A673 (cell line): ENCODE data around the gene THADA. TPM values are rescaled to one million over a fixed set of nuclear protein-coding genes. Genes with fewer than 3 reads are reported as not detected.

Source experiments
- BruUV-seq: library from RNA; stranded (reverse); fragments of 400-500 nt; replicated peaks from 2 replicates; lab custom pipeline; 2021; lab: Mats Ljungman, UMichigan
- CTCF ChIA-PET: fragments of 300-600 bp; sonication (Branson Sonifier 250); formaldehyde crosslinking; loops from one replicate; lab custom pipeline; 2022; ENCODE audit warnings: antibody characterized with exemption; lab: Charles Lee
- POLR2A ChIA-PET: fragments of 300-600 bp; sonication (Branson Sonifier 250); formaldehyde crosslinking; loops from one replicate; lab custom pipeline; 2022; ENCODE audit warnings: antibody characterized with exemption; ENCODE audit not compliant: low non-redundant PET; lab: Charles Lee
- DNase-seq: peaks from one replicate; pipeline ENCODE4 v3.0.0-alpha.2; 2015; ENCODE audit warnings: low spot score
- H3K27ac ChIP-seq: fragments of 200-600 bp; sonication (generic); 2 replicates; pipeline ENCODE4 v1.5.1; 2016; ENCODE audit warnings: mixed run types, low read depth, mild to moderate bottlenecking, mixed read lengths, antibody characterized with exemption, low read length; ENCODE audit not compliant: poor library complexity, severe bottlenecking
- H3K27me3 ChIP-seq: fragments of 200-600 bp; sonication (generic); replicated peaks from 2 replicates; pipeline ENCODE4 v1.6.1; 2017; ENCODE audit warnings: mixed run types, low read depth, mild to moderate bottlenecking, mixed read lengths, antibody characterized with exemption, low read length; ENCODE audit not compliant: insufficient read depth, poor library complexity
- H3K36me3 ChIP-seq: fragments of 200-600 bp; sonication (generic); 2 replicates; pipeline ENCODE4 v1.6.1; 2016; ENCODE audit warnings: mixed run types, mild to moderate bottlenecking, mixed read lengths, antibody characterized with exemption, low read length; ENCODE audit not compliant: insufficient read depth, poor library complexity, severe bottlenecking
- H3K4me1 ChIP-seq: fragments of 200-600 bp; sonication (generic); 2 replicates; pipeline ENCODE4 v1.6.1; 2017; ENCODE audit warnings: mixed run types, mild to moderate bottlenecking, mixed read lengths, antibody characterized with exemption, low read length; ENCODE audit not compliant: insufficient read depth, poor library complexity, severe bottlenecking
- H3K4me3 ChIP-seq: fragments of 200-600 bp; sonication (generic); 2 replicates; pipeline ENCODE4 v1.5.1; 2016; ENCODE audit warnings: low read depth, mixed run types, mild to moderate bottlenecking, mixed read lengths, low read length; ENCODE audit not compliant: poor library complexity, severe bottlenecking
- H3K9me3 ChIP-seq: fragments of 200-600 bp; sonication (generic); 2 replicates; pipeline ENCODE4 v1.6.1; 2016; ENCODE audit warnings: mixed run types, low read depth, mild to moderate bottlenecking, mixed read lengths, antibody characterized with exemption, low read length; ENCODE audit not compliant: poor library complexity, severe bottlenecking
- CTCF ChIP-seq: fragments of 300-800, 200-600 bp; sonication (generic); conservative IDR thresholded peaks from 2 replicates; pipeline ENCODE4 v1.5.1; 2017; ENCODE audit warnings: low read depth, mild to moderate bottlenecking, antibody characterized with exemption, low read length, moderate library complexity, mixed read lengths
- EZH2 ChIP-seq: fragments of 200-600 bp; sonication (generic); IDR thresholded peaks from 2 replicates; pipeline ENCODE4 v1.6.1; 2017; ENCODE audit warnings: borderline replicate concordance, low read depth, mild to moderate bottlenecking, mixed read lengths, antibody characterized with exemption, low read length; ENCODE audit not compliant: poor library complexity, severe bottlenecking
- intact Hi-C: fragments of 100-400 bp; cut with micrococcal nuclease; formaldehyde crosslinking; loops from one replicate; pipeline ENCODE4 v1.10.0; 2022; ENCODE audit not compliant: unreplicated experiment
- total RNA-seq: library from RNA; stranded (reverse); gene quantifications from 2 replicates; pipeline ENCODE4 v1.2.3, GENCODE V29; 2021

Gene THADA
- total RNA-seq, 1 experiment from 2014 or later = 39.7 TPM

GRCh38 chr2:43251171-43251731 is 344.6 kb downstream of the THADA start:
- H3K4me1 ChIP-seq = no peaks in the 10 kb centered on the region
- no peaks in the 10 kb centered on the region for H3K9me3 ChIP-seq
- TF ChIP-seq CTCF = no peak
- TF ChIP-seq EZH2 = no peak
- CTCF ChIA-PET = no interaction called here
- no TSS peak for BruUV-seq
- no peaks in the 10 kb centered on the region for H3K27me3 ChIP-seq
- peak; percentile 41 for DNase-seq
- H3K27ac ChIP-seq = no peak overlapping the region
- POLR2A ChIA-PET = no interaction called here
- intact Hi-C loops = no loop called here
- H3K36me3 ChIP-seq = no peaks in the 10 kb centered on the region
- no peak overlapping the region for H3K4me3 ChIP-seq

GRCh38 chr2:43250015-43250414 is 345.8 kb downstream of the THADA start:
- intact Hi-C loops = no loop called here
- Histone ChIP-seq H3K27ac (no peak overlapping the region), H3K27me3 (no peaks in the 10 kb centered on the region), H3K36me3 (no peaks in the 10 kb centered on the region), H3K4me3 (no peak overlapping the region), H3K9me3 (no peaks in the 10 kb centered on the region), H3K4me1 (no peaks in the 10 kb centered on the region)
- TF ChIP-seq CTCF (no peak), EZH2 (no peak)
- CTCF ChIA-PET = no interaction called here
- BruUV-seq = no TSS peak
- DNase-seq = no peak
- POLR2A ChIA-PET = no interaction called here

GRCh38 chr2:43248621-43249020 is 347.2 kb downstream of the THADA start:
- no peaks in the 10 kb centered on the region for H3K36me3 ChIP-seq
- DNase-seq = no peak
- H3K4me3 ChIP-seq = no peak overlapping the region
- intact Hi-C loops = no loop called here
- H3K27ac ChIP-seq = no peak overlapping the region
- H3K4me1 ChIP-seq = no peaks in the 10 kb centered on the region
- H3K27me3 ChIP-seq = no peaks in the 10 kb centered on the region
- ChIA-PET CTCF (no interaction called here), POLR2A (no interaction called here)
- no peaks in the 10 kb centered on the region for H3K9me3 ChIP-seq
- BruUV-seq = no TSS peak
- TF ChIP-seq CTCF (no peak), EZH2 (no peak)
